Measurements from ENCODE around the gene MTMR6.

The MTMR6 gene

DNA sequence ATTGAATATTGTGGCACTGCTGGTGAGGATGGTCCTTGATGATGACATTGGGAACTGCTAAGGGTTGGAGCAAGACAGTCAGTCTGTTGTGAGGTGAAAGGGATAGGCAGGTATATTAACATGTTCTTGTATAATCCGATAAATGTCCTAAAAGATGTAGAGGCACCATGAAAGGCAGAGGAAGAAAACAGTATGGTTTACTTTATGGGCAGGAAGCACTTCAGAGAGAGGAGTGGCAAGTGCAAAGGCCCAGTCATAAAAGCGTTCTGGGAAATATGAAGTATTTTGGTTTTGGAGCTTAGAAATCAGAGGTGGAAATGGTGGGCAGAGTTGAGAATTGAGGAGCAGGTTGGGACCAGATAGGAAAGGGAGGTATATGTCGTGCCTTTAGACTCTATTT, 23.6 kb upstream of the MTMR6 start:
- in situ Hi-C loops (cut with HindIII; ENCODE audit: low sequenced_read_pairs), result no loop called here
- TF ChIP-seq, protein P1, sequence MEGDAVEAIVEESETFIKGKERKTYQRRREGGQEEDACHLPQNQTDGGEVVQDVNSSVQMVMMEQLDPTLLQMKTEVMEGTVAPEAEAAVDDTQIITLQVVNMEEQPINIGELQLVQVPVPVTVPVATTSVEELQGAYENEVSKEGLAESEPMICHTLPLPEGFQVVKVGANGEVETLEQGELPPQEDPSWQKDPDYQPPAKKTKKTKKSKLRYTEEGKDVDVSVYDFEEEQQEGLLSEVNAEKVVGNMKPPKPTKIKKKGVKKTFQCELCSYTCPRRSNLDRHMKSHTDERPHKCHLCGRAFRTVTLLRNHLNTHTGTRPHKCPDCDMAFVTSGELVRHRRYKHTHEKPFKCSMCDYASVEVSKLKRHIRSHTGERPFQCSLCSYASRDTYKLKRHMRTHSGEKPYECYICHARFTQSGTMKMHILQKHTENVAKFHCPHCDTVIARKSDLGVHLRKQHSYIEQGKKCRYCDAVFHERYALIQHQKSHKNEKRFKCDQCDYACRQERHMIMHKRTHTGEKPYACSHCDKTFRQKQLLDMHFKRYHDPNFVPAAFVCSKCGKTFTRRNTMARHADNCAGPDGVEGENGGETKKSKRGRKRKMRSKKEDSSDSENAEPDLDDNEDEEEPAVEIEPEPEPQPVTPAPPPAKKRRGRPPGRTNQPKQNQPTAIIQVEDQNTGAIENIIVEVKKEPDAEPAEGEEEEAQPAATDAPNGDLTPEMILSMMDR (IDR thresholded peaks at IDR 0.05; ENCODE audit: low read depth, low read length), result no peak
- no peak for DNase-seq (ENCODE audit: low read depth, low spot score)
- no peak overlapping the region for H3K4me3 ChIP-seq (ENCODE audit: low read depth, low read length)

DNA sequence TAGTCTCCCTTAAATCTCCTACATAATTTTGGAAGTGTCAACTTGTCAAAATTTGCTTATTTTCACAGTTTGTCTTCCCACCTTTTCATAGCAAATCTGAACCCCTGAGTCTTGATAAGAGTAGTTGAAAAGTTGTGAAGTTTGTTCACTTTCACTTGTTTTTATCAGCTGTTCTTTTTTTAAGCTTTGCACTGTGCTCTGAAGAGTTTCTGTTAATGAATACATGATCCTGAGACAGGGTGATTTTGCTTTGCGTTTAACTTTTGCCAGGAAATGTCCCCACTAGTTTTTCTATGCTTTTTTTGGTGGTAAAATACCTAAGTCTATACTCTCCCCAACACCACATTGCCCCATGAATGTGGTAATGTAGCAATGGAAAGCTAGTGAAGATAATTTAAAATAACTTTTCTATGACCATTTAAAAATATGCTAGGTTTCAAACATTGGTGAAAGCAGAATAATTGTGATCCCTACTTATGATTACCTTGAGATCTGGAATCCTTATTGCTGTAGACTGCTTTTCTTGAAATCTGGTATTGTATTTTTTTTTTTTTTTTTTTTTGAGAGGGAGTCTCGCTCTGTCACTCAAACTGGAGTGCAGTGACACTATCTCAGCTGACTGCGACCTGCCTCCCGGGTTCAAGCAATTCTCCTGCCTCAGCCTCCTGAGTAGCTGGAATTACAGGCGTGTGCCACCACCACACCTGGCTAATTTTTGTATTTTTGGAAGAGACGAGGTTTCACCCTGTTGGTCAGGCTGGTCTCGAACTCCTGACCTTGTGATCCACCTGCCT, 19.6 kb upstream of the MTMR6 start:
- TF ChIP-seq, protein P1 (IDR thresholded peaks at IDR 0.05; ENCODE audit: low read depth, low read length), result no peak
- in situ Hi-C loops (cut with HindIII; ENCODE audit: low sequenced_read_pairs), result no loop called here
- no peak overlapping the region for H3K4me3 ChIP-seq (ENCODE audit: low read depth, low read length)

DNA sequence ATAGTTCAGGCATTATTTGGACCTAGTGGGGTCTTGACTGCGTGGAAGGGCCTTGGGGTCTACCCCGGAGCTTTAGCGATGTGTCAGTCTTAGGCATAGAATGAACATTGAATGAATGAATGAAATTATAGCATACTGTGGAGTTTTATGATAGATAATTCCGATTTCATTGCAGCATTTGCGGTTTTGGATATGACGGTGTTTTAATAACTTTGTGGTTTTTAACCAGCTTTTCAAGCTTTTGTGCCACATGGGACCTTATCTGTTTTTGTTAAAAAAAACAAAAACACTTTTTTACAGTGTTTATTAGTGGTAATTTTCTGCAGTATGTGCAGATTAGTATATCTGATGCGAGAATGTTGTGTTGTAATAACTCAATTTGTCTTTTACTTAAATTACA, 14.8 kb upstream of the MTMR6 start:
- peak overlapping the region; percentile 90 for H3K4me3 ChIP-seq (ENCODE audit: low read depth, low read length)
- TF ChIP-seq, protein P1 (IDR thresholded peaks at IDR 0.05; ENCODE audit: low read depth, low read length), result no peak
- no peak for DNase-seq (ENCODE audit: low read depth, low spot score)
- in situ Hi-C loops (cut with HindIII; ENCODE audit: low sequenced_read_pairs), result no loop called here

More for the DNA sequence above, 19.6 kb upstream of the MTMR6 start:
- DNase-seq (ENCODE audit: low read depth, low spot score), result no peak

DNA sequence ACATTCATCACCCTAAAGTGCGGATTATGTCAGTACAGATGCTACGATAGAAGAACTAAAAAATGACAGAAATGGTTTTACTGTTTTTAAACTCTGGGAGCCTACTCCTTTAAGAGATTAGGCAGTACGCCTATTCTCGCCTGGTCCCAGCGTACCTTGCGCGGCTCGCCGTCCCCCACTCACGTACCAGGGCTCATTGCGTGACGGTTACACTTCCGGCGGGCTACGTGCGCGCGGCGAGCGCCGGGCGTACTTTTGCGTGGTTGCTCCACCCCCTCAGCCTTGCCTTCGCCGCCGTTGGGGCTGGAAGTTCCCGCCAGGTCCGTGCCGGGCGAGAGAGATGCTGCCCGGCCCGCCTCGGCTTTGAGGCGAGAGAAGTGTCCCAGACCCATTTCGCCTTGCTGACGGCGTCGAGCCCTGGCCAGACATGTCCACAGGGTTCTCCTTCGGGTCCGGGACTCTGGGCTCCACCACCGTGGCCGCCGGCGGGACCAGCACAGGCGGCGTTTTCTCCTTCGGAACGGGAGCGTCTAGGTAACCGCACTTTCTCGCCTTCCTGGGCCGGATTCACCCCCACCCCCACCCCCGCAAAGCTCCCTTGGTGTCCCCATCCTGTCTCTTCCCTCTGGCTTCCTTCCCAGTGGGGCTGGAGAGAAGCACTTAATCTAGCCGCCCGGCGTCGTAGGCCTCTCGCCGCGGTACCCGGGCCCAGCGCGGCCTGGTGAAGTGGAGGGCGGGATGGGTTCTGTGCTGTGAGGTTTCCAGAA, 14.2 kb upstream of the MTMR6 start, which contains the start of gene NUP58:
Gene NUP58, plus strand, starts transcription at position 279 of the 767 bp plus-strand sequence. Its CDS starts 149 bp downstream, at position 428.
- H3K4me3 ChIP-seq (ENCODE audit: low read depth, low read length), result peak within 1 kb of the TSS; percentile 90
- TF ChIP-seq, protein P1 (IDR thresholded peaks at IDR 0.05; ENCODE audit: low read depth, low read length), result no peak
- in situ Hi-C loops (cut with HindIII; ENCODE audit: low sequenced_read_pairs), result no loop called here
- peak; percentile 97 for DNase-seq (ENCODE audit: low read depth, low spot score)

DNA sequence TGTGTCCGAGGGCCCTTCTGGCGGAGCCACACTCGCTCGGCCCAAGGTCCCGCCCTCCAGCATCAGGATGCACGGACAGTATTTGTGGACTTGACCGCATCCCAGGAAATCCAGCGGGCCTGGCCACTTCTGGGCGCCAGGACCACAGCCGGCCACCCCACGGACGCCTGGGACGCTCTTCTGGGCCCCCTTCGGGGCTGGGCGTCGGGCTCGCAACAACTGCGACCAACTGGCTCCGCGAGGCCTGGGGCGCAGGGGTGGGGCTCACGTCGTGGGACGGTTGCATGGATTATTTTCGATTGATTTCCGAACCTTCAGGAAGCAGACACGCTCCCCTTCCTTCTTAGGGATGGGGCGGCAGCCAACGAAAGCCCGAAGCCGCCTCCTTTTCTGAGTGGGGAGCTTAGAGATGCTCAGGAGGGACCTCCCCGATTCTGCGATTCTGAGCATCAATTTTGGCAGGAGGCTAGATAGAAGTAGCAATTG, 13.6 kb upstream of the MTMR6 start:
- in situ Hi-C loops (cut with HindIII; ENCODE audit: low sequenced_read_pairs), result no loop called here
- DNase-seq (ENCODE audit: low read depth, low spot score), result no peak
- TF ChIP-seq, protein P1 (IDR thresholded peaks at IDR 0.05; ENCODE audit: low read depth, low read length), result no peak
- H3K4me3 ChIP-seq (ENCODE audit: low read depth, low read length), result peak overlapping the region; percentile 90

DNA sequence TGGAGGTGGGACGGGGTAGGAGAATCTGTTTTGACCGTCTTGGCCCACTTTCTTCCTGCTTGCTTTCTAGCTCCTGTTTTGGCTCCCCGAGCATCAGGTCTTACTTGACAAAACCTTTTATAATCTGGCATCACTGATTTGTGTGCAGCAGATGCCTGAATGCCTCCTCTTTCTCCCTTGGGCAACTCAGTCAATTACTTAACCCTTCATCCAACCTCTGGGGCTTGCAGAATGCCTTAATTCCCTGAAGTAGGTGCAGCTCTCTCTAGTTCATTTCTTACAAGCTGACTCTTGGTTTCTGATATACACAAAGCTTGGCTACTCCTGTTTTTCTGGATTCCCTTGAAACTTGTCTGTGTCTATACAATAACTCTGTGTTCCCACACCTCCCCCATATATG, 8.4 kb upstream of the MTMR6 start:
- in situ Hi-C loops (cut with HindIII; ENCODE audit: low sequenced_read_pairs), result no loop called here

More for the DNA sequence above, 8.4 kb upstream of the MTMR6 start:
- no peak for DNase-seq (ENCODE audit: low read depth, low spot score)
- no peak overlapping the region for H3K4me3 ChIP-seq (ENCODE audit: low read depth, low read length)
- TF ChIP-seq, protein P1 (IDR thresholded peaks at IDR 0.05; ENCODE audit: low read depth, low read length), result no peak
